ENCODE data around the gene USP6NL.

DNA sequence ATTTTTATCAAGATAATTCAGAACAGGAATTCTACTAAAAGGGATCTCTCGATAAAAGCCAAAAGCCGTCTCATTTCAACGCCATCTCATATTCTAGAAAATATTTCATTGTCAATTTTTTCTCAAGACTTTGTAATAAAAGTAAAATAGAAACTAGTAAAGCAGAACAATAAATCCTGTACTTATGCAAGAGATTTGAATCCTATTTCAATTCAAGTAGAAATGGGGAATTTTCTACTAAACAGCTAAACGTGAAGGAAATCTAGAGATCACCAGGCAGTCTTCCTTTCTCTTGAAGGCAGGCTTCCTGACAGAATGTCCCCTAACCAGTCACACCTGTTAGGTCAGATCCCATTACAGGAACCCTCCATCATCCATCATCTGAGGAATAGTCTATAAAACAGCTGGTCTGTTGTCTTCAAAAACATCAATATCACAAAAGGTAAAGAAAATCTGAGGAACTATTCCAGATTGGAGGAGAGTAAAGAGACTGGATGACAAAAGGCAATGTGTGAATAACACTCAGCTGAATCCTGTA is 23.7 kb downstream of the USP6NL start:
- no peak for TF ChIP-seq POLR2A (IDR thresholded peaks at IDR 0.05; ENCODE audit: low read depth, low read length)
- TF ChIP-seq TAF1 (IDR thresholded peaks at IDR 0.05; ENCODE audit: borderline replicate concordance, low read depth, low read length) = no peak
- TF ChIP-seq POLR2AphosphoS5 (IDR thresholded peaks at IDR 0.05; ENCODE audit: low read depth, low read length) = no peak

All from GM12892 (cell line).